SJSA1 (cell line): ENCODE data around the gene MSI2. TPM values are rescaled to one million over a fixed set of nuclear protein-coding genes. Genes with fewer than 3 reads are reported as not detected.

ENCODE experiments used
- DNase-seq, 2 experiments: peaks; one replicate each; pipeline ENCODE4 v3.0.0-alpha.2; 2015 to 2020; ENCODE audit warnings: low spot score in 2 of 2, low read depth in 1 of 2
- H3K27ac ChIP-seq: fragments of 250-450 bp; sonication (Bioruptor Pico); 2 replicates; pipeline ENCODE4 v1.5.1; 2020; ENCODE audit warnings: mild to moderate bottlenecking, moderate library complexity
- H3K27me3 ChIP-seq: fragments of 250-450 bp; sonication (Bioruptor Pico); replicated peaks from 2 replicates; pipeline ENCODE4 v1.5.1; 2020; ENCODE audit warnings: mild to moderate bottlenecking, moderate library complexity
- H3K36me3 ChIP-seq: fragments of 250-450 bp; sonication (Bioruptor Pico); 2 replicates; pipeline ENCODE4 v1.5.1; 2020; ENCODE audit warnings: mild to moderate bottlenecking
- H3K4me1 ChIP-seq: fragments of 250-450 bp; sonication (Bioruptor Pico); replicated peaks from 2 replicates; pipeline ENCODE4 v1.6.1; 2021; ENCODE audit warnings: mild to moderate bottlenecking
- H3K4me3 ChIP-seq: fragments of 250-450 bp; sonication (Bioruptor Pico); 2 replicates; pipeline ENCODE4 v1.5.1; 2020; ENCODE audit warnings: mild to moderate bottlenecking
- H3K9me3 ChIP-seq: fragments of 250-450 bp; sonication (Bioruptor Pico); replicated peaks from 2 replicates; pipeline ENCODE4 v1.5.1; 2020; ENCODE audit warnings: mild to moderate bottlenecking
- total RNA-seq: library from RNA; depleted of rRNA; stranded (reverse); fragments of >200 nt; shearing (Covaris generic); gene quantifications from 2 replicates; pipeline ENCODE4 v1.2.3, GENCODE V29; 2014

MSI2 gene
- total RNA-seq, 1 experiment from 2014 or later, result 39.8 TPM

GRCh38 chr17:57422574-57423164 lies 166.3 kb downstream of the MSI2 start:
- no peak overlapping the region for H3K4me3 ChIP-seq
- H3K9me3 ChIP-seq, result no peaks in the 10 kb centered on the region
- no peaks in the 10 kb centered on the region for H3K27me3 ChIP-seq
- no peaks in the 10 kb centered on the region; the same call in 1 of the 2 replicates for H3K36me3 ChIP-seq
- H3K27ac ChIP-seq, result no peak overlapping the region
- DNase-seq, result peak; percentile 52 to 69
- H3K4me1 ChIP-seq, result peaks cover 25% of the 10 kb centered on the region

- no peaks in the 10 kb centered on the region; the same call in 1 of the 2 replicates for H3K36me3 ChIP-seq
- H3K27me3 ChIP-seq, result no peaks in the 10 kb centered on the region
- H3K4me3 ChIP-seq, result no peak overlapping the region
- H3K4me1 ChIP-seq, result peaks cover 25% of the 10 kb centered on the region
- no peak overlapping the region for H3K27ac ChIP-seq
- no peak for DNase-seq
- H3K9me3 ChIP-seq, result no peaks in the 10 kb centered on the region
Measured at GRCh38 chr17:57423541-57423940, 167.2 kb downstream of the MSI2 start.

- H3K9me3 ChIP-seq, result no peaks in the 10 kb centered on the region
- peaks cover 25% of the 10 kb centered on the region for H3K4me1 ChIP-seq
- no peak overlapping the region for H3K27ac ChIP-seq
- H3K36me3 ChIP-seq, result no peaks in the 10 kb centered on the region; the same call in 1 of the 2 replicates
- H3K4me3 ChIP-seq, result no peak overlapping the region
- no peaks in the 10 kb centered on the region for H3K27me3 ChIP-seq
- no peak for DNase-seq
Measured at GRCh38 chr17:57424273-57424672, 167.9 kb downstream of the MSI2 start.

GRCh38 chr17:57424777-57425188 lies 168.5 kb downstream of the MSI2 start:
- H3K4me3 ChIP-seq, result no peak overlapping the region
- H3K9me3 ChIP-seq, result no peaks in the 10 kb centered on the region
- H3K27me3 ChIP-seq, result no peaks in the 10 kb centered on the region
- peaks cover 27% of the 10 kb centered on the region for H3K4me1 ChIP-seq
- no peak overlapping the region for H3K27ac ChIP-seq
- no peaks in the 10 kb centered on the region; the same call in 1 of the 2 replicates for H3K36me3 ChIP-seq
- DNase-seq, result no peak

GRCh38 chr17:57425431-57425830 lies 169.1 kb downstream of the MSI2 start:
- no peak for DNase-seq
- Histone ChIP-seq H3K9me3 (no peaks in the 10 kb centered on the region), H3K27me3 (no peaks in the 10 kb centered on the region), H3K27ac (no peak overlapping the region), H3K36me3 (no peaks in the 10 kb centered on the region; the same call in 1 of the 2 replicates), H3K4me1 (peaks cover 34% of the 10 kb centered on the region), H3K4me3 (no peak overlapping the region)

GRCh38 chr17:57425903-57426880 lies 169.9 kb downstream of the MSI2 start:
- no peak for DNase-seq
- no peaks in the 10 kb centered on the region; the same call in 1 of the 2 replicates for H3K36me3 ChIP-seq
- H3K27me3 ChIP-seq, result no peaks in the 10 kb centered on the region
- no peak overlapping the region for H3K27ac ChIP-seq
- H3K4me3 ChIP-seq, result no peak overlapping the region
- H3K4me1 ChIP-seq, result peaks cover 36% of the 10 kb centered on the region
- no peaks in the 10 kb centered on the region for H3K9me3 ChIP-seq

- DNase-seq, result peak in 1 of 2 experiments; percentile 18
- no peaks in the 10 kb centered on the region for H3K27me3 ChIP-seq
- H3K4me3 ChIP-seq, result no peak overlapping the region
- H3K9me3 ChIP-seq, result no peaks in the 10 kb centered on the region
- H3K4me1 ChIP-seq, result peaks cover 19% of the 10 kb centered on the region
- no peaks in the 10 kb centered on the region; the same call in 1 of the 2 replicates for H3K36me3 ChIP-seq
- no peak overlapping the region for H3K27ac ChIP-seq
Measured at GRCh38 chr17:57429966-57430365, 173.6 kb downstream of the MSI2 start.

- Histone ChIP-seq H3K36me3 (no peaks in the 10 kb centered on the region), H3K27me3 (no peaks in the 10 kb centered on the region), H3K4me3 (no peak overlapping the region), H3K4me1 (peaks cover 11% of the 10 kb centered on the region; the same call in 1 of the 2 replicates), H3K27ac (no peak overlapping the region), H3K9me3 (no peaks in the 10 kb centered on the region)
- DNase-seq, result no peak
Measured at GRCh38 chr17:57431415-57431814, 175.1 kb downstream of the MSI2 start.

- Histone ChIP-seq H3K36me3 (no peaks in the 10 kb centered on the region), H3K27ac (no peak overlapping the region), H3K9me3 (no peaks in the 10 kb centered on the region), H3K27me3 (no peaks in the 10 kb centered on the region), H3K4me3 (no peak overlapping the region), H3K4me1 (peaks cover 11% of the 10 kb centered on the region; the same call in 1 of the 2 replicates)
- DNase-seq, result no peak
Measured at GRCh38 chr17:57432507-57433277, 176.4 kb downstream of the MSI2 start.

GRCh38 chr17:57433452-57433851 lies 177.1 kb downstream of the MSI2 start:
- no peaks in the 10 kb centered on the region for H3K27me3 ChIP-seq
- H3K9me3 ChIP-seq, result no peaks in the 10 kb centered on the region
- DNase-seq, result no peak
- H3K4me1 ChIP-seq, result peaks cover 11% of the 10 kb centered on the region; the same call in 1 of the 2 replicates
- no peaks in the 10 kb centered on the region for H3K36me3 ChIP-seq
- H3K4me3 ChIP-seq, result no peak overlapping the region
- H3K27ac ChIP-seq, result no peak overlapping the region

GRCh38 chr17:57434361-57434760 lies 178.0 kb downstream of the MSI2 start:
- peaks cover 11% of the 10 kb centered on the region; the same call in 1 of the 2 replicates for H3K4me1 ChIP-seq
- H3K27me3 ChIP-seq, result no peaks in the 10 kb centered on the region
- no peak overlapping the region for H3K4me3 ChIP-seq
- no peaks in the 10 kb centered on the region for H3K9me3 ChIP-seq
- DNase-seq, result no peak
- no peak overlapping the region for H3K27ac ChIP-seq
- no peaks in the 10 kb centered on the region for H3K36me3 ChIP-seq

- H3K9me3 ChIP-seq, result no peaks in the 10 kb centered on the region
- no peaks in the 10 kb centered on the region for H3K27me3 ChIP-seq
- peaks cover 18% of the 10 kb centered on the region for H3K4me1 ChIP-seq
- no peak for DNase-seq
- no peak overlapping the region for H3K27ac ChIP-seq
- H3K36me3 ChIP-seq, result no peaks in the 10 kb centered on the region
- no peak overlapping the region for H3K4me3 ChIP-seq
Measured at GRCh38 chr17:57436565-57436964, 180.2 kb downstream of the MSI2 start.

- DNase-seq, result no peak
- Histone ChIP-seq H3K27me3 (no peaks in the 10 kb centered on the region), H3K27ac (no peak overlapping the region), H3K9me3 (no peaks in the 10 kb centered on the region), H3K4me3 (no peak overlapping the region), H3K36me3 (peaks cover 4% of the 10 kb centered on the region; the same call in 1 of the 2 replicates), H3K4me1 (peaks cover 34% of the 10 kb centered on the region)
Measured at GRCh38 chr17:57438066-57438731, 181.9 kb downstream of the MSI2 start.
